ENCODE results near the gene PROB1.

PROB1 gene

GRCh38 chr5:139419226-139420192 is 24.6 kb upstream of the PROB1 start:
- Histone ChIP-seq H3K23ac (ENCODE audit: low read length) (no peak overlapping the region), H3K4ac (ENCODE audit: low read depth, low read length) (no peak overlapping the region), H2AK5ac (ENCODE audit: low read length) (no peak overlapping the region), H4K91ac (ENCODE audit: low read depth, low read length) (no peak overlapping the region), H3K9me3 (ENCODE audit: insufficient read depth, low read depth, low read length) (no peaks in the 10 kb centered on the region), H2AFZ (ENCODE audit: insufficient read depth, low read length, poor library complexity) (no peak overlapping the region), H3K4me2 (ENCODE audit: low read length) (no peak overlapping the region), H3K36me3 (ENCODE audit: control insufficient read depth in 1 of 2, insufficient read depth in 2 of 2, low read length in 2 of 2) (peaks cover 2 to 5% of the 10 kb centered on the region in 2 experiments), H3K14ac (ENCODE audit: low read length) (no peak overlapping the region), H2BK5ac (ENCODE audit: low read depth, low read length, poor library complexity) (no peak overlapping the region), H3K27me3 (ENCODE audit: insufficient read depth, low read length) (no peaks in the 10 kb centered on the region), H3K79me1 (ENCODE audit: low read length) (no peaks in the 10 kb centered on the region), H3K18ac (ENCODE audit: low read length) (no peak overlapping the region), H2BK12ac (ENCODE audit: low read length) (no peak overlapping the region), H4K8ac (ENCODE audit: low read depth, low read length) (no peak overlapping the region), H3K79me2 (ENCODE audit: control insufficient read depth, insufficient read depth, low read length, poor library complexity) (no peaks in the 10 kb centered on the region), H2BK120ac (ENCODE audit: insufficient read depth, low read length, poor library complexity) (no peak overlapping the region), H3K27ac (ENCODE audit: low read depth, low read length) (no peak overlapping the region), H4K12ac (ENCODE audit: low read depth, low read length) (no peak overlapping the region), H3K4me1 (ENCODE audit: control insufficient read depth in 1 of 2, insufficient read depth in 2 of 2, low read length in 2 of 2) (no peaks in the 10 kb centered on the region), H3K9ac (ENCODE audit: low read length) (no peak overlapping the region), H3K4me3 (ENCODE audit: low read depth, low read length) (no peak overlapping the region)
- WGBS (ENCODE audit: extremely low coverage, insufficient coverage, insufficient read length) = no CpG with 5 or more reads among the region's 9 CpGs
- DNase-seq = no peak

- no peaks in the 10 kb centered on the region for H3K9me3 ChIP-seq (ENCODE audit: insufficient read depth, low read depth, low read length)
- H4K12ac ChIP-seq (ENCODE audit: low read depth, low read length) = no peak overlapping the region
- H2BK5ac ChIP-seq (ENCODE audit: low read depth, low read length, poor library complexity) = no peak overlapping the region
- H3K4me3 ChIP-seq (ENCODE audit: low read depth, low read length) = no peak overlapping the region
- H3K36me3 ChIP-seq (ENCODE audit: control insufficient read depth in 1 of 2, insufficient read depth in 2 of 2, low read length in 2 of 2) = peaks cover 0 to 5% of the 10 kb centered on the region in 2 experiments
- no peaks in the 10 kb centered on the region for H3K4me1 ChIP-seq (ENCODE audit: control insufficient read depth in 1 of 2, insufficient read depth in 2 of 2, low read length in 2 of 2)
- no peak overlapping the region for H4K8ac ChIP-seq (ENCODE audit: low read depth, low read length)
- H3K4me2 ChIP-seq (ENCODE audit: low read length) = no peak overlapping the region
- no CpG with 5 or more reads among the region's 1 CpG for WGBS (ENCODE audit: extremely low coverage, insufficient coverage, insufficient read length)
- H3K79me1 ChIP-seq (ENCODE audit: low read length) = no peaks in the 10 kb centered on the region
- no peak overlapping the region for H3K18ac ChIP-seq (ENCODE audit: low read length)
- H3K9ac ChIP-seq (ENCODE audit: low read length) = no peak overlapping the region
- DNase-seq = no peak
- no peaks in the 10 kb centered on the region for H3K27me3 ChIP-seq (ENCODE audit: insufficient read depth, low read length)
- H3K27ac ChIP-seq (ENCODE audit: low read depth, low read length) = no peak overlapping the region
- no peak overlapping the region for H3K23ac ChIP-seq (ENCODE audit: low read length)
- no peak overlapping the region for H2BK120ac ChIP-seq (ENCODE audit: insufficient read depth, low read length, poor library complexity)
- H4K91ac ChIP-seq (ENCODE audit: low read depth, low read length) = no peak overlapping the region
- H3K79me2 ChIP-seq (ENCODE audit: control insufficient read depth, insufficient read depth, low read length, poor library complexity) = no peaks in the 10 kb centered on the region
- no peak overlapping the region for H2AK5ac ChIP-seq (ENCODE audit: low read length)
- no peak overlapping the region for H3K14ac ChIP-seq (ENCODE audit: low read length)
- no peak overlapping the region for H2BK12ac ChIP-seq (ENCODE audit: low read length)
- no peak overlapping the region for H3K4ac ChIP-seq (ENCODE audit: low read depth, low read length)
- H2AFZ ChIP-seq (ENCODE audit: insufficient read depth, low read length, poor library complexity) = no peak overlapping the region
Observed at GRCh38 chr5:139418793-139419192, 23.9 kb upstream of the PROB1 start.

DNA sequence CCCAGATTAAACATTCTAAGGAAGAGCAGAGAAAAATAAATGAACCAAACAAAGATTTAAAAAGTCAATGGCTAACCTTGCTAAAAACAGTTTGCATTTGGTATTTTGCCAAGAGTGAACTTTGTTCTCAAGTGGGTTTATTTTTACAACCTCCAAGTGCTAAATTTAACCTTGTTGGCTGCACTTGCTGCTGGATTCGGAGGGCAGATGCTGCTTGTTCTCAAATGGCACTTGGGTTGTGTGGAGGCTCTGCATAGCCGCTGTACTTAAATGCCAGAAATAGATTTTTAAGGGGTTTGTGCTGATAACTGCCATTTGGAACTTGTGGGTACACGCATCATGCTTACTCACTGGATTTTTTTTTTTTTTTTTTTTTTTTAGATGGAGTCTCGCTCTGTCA is 22.3 kb upstream of the PROB1 start:
- no peak overlapping the region for H3K14ac ChIP-seq (ENCODE audit: low read length)
- H3K79me1 ChIP-seq (ENCODE audit: low read length) = no peaks in the 10 kb centered on the region
- no peak overlapping the region for H2BK5ac ChIP-seq (ENCODE audit: low read depth, low read length, poor library complexity)
- H4K8ac ChIP-seq (ENCODE audit: low read depth, low read length) = no peak overlapping the region
- no peak overlapping the region for H2BK12ac ChIP-seq (ENCODE audit: low read length)
- H3K4me2 ChIP-seq (ENCODE audit: low read length) = no peak overlapping the region
- peaks cover 2 to 5% of the 10 kb centered on the region in 2 experiments for H3K36me3 ChIP-seq (ENCODE audit: control insufficient read depth in 1 of 2, insufficient read depth in 2 of 2, low read length in 2 of 2)
- no peaks in the 10 kb centered on the region for H3K27me3 ChIP-seq (ENCODE audit: insufficient read depth, low read length)
- H2AK5ac ChIP-seq (ENCODE audit: low read length) = no peak overlapping the region
- no peak overlapping the region for H2BK120ac ChIP-seq (ENCODE audit: insufficient read depth, low read length, poor library complexity)
- H2AFZ ChIP-seq (ENCODE audit: insufficient read depth, low read length, poor library complexity) = no peak overlapping the region
- H3K9ac ChIP-seq (ENCODE audit: low read length) = no peak overlapping the region
- H3K79me2 ChIP-seq (ENCODE audit: control insufficient read depth, insufficient read depth, low read length, poor library complexity) = no peaks in the 10 kb centered on the region
- no peak overlapping the region for H3K4ac ChIP-seq (ENCODE audit: low read depth, low read length)
- no peak for DNase-seq
- no peak overlapping the region for H3K18ac ChIP-seq (ENCODE audit: low read length)
- H3K9me3 ChIP-seq (ENCODE audit: insufficient read depth, low read depth, low read length) = no peaks in the 10 kb centered on the region
- WGBS (ENCODE audit: extremely low coverage, insufficient coverage, insufficient read length) = no CpG with 5 or more reads among the region's 4 CpGs
- no peak overlapping the region for H4K91ac ChIP-seq (ENCODE audit: low read depth, low read length)
- H3K4me3 ChIP-seq (ENCODE audit: low read depth, low read length) = no peak overlapping the region
- no peaks in the 10 kb centered on the region for H3K4me1 ChIP-seq (ENCODE audit: control insufficient read depth in 1 of 2, insufficient read depth in 2 of 2, low read length in 2 of 2)
- no peak overlapping the region for H3K27ac ChIP-seq (ENCODE audit: low read depth, low read length)
- no peak overlapping the region for H3K23ac ChIP-seq (ENCODE audit: low read length)
- no peak overlapping the region for H4K12ac ChIP-seq (ENCODE audit: low read depth, low read length)

DNA sequence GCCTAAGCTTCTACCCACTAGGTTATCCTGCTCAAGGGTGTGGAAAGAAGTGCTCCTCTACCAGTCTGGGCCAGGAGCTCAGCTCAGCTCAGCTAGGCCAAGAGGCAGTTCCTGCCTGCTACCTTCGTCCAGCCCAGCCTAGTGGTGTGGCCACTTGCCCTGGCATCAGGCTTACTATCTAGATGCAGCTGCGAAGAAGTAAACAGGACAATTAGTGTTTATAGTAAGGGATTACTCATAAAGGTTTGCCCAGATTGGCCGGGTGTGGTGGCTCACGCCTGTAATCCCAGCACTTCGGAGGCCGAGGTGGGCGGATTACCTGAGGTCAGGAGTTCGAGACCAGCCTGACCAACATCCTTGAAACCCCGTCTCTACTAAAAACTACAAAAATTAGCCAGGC is 21.7 kb upstream of the PROB1 start:
- Histone ChIP-seq H3K23ac (ENCODE audit: low read length) (no peak overlapping the region), H3K27ac (ENCODE audit: low read depth, low read length) (no peak overlapping the region), H2BK120ac (ENCODE audit: insufficient read depth, low read length, poor library complexity) (no peak overlapping the region), H2AFZ (ENCODE audit: insufficient read depth, low read length, poor library complexity) (no peak overlapping the region), H3K4me1 (ENCODE audit: control insufficient read depth in 1 of 2, insufficient read depth in 2 of 2, low read length in 2 of 2) (no peaks in the 10 kb centered on the region), H4K91ac (ENCODE audit: low read depth, low read length) (no peak overlapping the region), H2BK5ac (ENCODE audit: low read depth, low read length, poor library complexity) (no peak overlapping the region), H3K79me2 (ENCODE audit: control insufficient read depth, insufficient read depth, low read length, poor library complexity) (no peaks in the 10 kb centered on the region), H3K18ac (ENCODE audit: low read length) (no peak overlapping the region), H3K36me3 (ENCODE audit: control insufficient read depth in 1 of 2, insufficient read depth in 2 of 2, low read length in 2 of 2) (peaks cover 2 to 5% of the 10 kb centered on the region in 2 experiments), H4K8ac (ENCODE audit: low read depth, low read length) (no peak overlapping the region), H3K14ac (ENCODE audit: low read length) (no peak overlapping the region), H4K12ac (ENCODE audit: low read depth, low read length) (no peak overlapping the region), H3K4me2 (ENCODE audit: low read length) (no peak overlapping the region), H3K27me3 (ENCODE audit: insufficient read depth, low read length) (no peaks in the 10 kb centered on the region), H3K4ac (ENCODE audit: low read depth, low read length) (no peak overlapping the region), H2BK12ac (ENCODE audit: low read length) (no peak overlapping the region), H3K9me3 (ENCODE audit: insufficient read depth, low read depth, low read length) (no peaks in the 10 kb centered on the region), H3K4me3 (ENCODE audit: low read depth, low read length) (no peak overlapping the region), H3K9ac (ENCODE audit: low read length) (no peak overlapping the region), H3K79me1 (ENCODE audit: low read length) (no peaks in the 10 kb centered on the region), H2AK5ac (ENCODE audit: low read length) (no peak overlapping the region)
- no peak for DNase-seq
- no CpG with 5 or more reads among the region's 9 CpGs for WGBS (ENCODE audit: extremely low coverage, insufficient coverage, insufficient read length)

Measured in trophoblast cell (in vitro differentiated cells and primary cell).